Brain microvascular endothelial cell (primary cell): ENCODE data around the gene TERB1.

Experiments used
- DNase-seq: peaks from one replicate; pipeline ENCODE4 v3.0.0-alpha.2; 2020
- H3K27ac ChIP-seq: fragments of 250-450 bp; sonication (Bioruptor Pico); 2 replicates; pipeline ENCODE4 v1.5.1; 2020; ENCODE audit warnings: mild to moderate bottlenecking, moderate library complexity
- H3K27me3 ChIP-seq: fragments of 250-450 bp; sonication (Bioruptor Pico); replicated peaks from 2 replicates; pipeline ENCODE4 v1.5.1; 2020; ENCODE audit warnings: mild to moderate bottlenecking
- H3K36me3 ChIP-seq: fragments of 250-450 bp; sonication (Bioruptor Pico); replicated peaks from 2 replicates; pipeline ENCODE4 v1.5.1; 2020; ENCODE audit warnings: mild to moderate bottlenecking
- H3K4me3 ChIP-seq: 2 replicates; pipeline ENCODE4 v1.5.1; 2011; ENCODE audit warnings: low read depth, mild to moderate bottlenecking, control low read depth, low read length, moderate library complexity
- in situ Hi-C: cut with HindIII; loops from 2 replicates; pipeline ENCODE4 v1.10.0; 2017; ENCODE audit warnings: low sequenced_read_pairs, low pct_ligation_motif_present
- TF ChIP-seq, protein P1 (sequence below): IDR thresholded peaks from 2 replicates; pipeline ENCODE4 v1.5.1; 2011; ENCODE audit warnings: low read depth, mild to moderate bottlenecking, moderate library complexity, low read length, control low read depth, inconsistent platforms; ENCODE audit errors: missing control alignments

The TERB1 gene

DNA sequence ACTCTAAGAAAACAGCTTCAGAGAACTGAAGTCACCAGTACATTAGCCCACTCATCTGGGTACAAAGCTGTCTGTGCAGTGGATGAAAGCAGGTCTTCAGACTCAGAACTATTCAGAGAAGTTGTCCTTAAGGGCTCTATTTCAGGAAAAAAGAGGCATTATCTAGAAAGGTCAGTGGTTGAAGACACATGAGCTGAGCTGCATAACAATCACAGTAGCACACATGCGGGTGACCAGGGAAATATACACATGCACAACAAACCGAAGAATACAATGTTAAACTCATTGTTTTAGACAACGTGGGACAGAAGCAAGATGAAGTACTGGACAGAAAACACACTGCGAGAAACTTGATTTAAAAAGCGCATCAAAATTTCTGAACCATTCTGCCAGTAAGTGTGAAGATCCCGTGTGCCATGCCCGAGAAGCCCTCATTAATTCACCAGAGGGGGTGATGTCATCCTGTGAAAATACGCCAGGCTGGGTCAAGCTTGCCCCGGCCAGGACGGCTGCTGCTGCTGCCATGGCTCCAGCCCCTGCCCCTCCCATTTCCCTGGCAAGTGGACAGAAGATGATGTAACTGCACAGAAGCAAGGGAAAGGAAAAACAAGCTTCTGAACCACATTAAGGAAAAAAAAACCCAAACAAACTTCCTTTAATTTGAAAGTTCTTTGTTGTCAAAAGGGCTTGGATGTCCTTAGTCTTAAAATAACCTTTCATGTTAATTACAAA lies 60.0 kb downstream of the TERB1 start:
- peak overlapping the region; percentile 90 for H3K27ac ChIP-seq
- H3K4me3 ChIP-seq = no peak overlapping the region
- TF ChIP-seq, protein P1, sequence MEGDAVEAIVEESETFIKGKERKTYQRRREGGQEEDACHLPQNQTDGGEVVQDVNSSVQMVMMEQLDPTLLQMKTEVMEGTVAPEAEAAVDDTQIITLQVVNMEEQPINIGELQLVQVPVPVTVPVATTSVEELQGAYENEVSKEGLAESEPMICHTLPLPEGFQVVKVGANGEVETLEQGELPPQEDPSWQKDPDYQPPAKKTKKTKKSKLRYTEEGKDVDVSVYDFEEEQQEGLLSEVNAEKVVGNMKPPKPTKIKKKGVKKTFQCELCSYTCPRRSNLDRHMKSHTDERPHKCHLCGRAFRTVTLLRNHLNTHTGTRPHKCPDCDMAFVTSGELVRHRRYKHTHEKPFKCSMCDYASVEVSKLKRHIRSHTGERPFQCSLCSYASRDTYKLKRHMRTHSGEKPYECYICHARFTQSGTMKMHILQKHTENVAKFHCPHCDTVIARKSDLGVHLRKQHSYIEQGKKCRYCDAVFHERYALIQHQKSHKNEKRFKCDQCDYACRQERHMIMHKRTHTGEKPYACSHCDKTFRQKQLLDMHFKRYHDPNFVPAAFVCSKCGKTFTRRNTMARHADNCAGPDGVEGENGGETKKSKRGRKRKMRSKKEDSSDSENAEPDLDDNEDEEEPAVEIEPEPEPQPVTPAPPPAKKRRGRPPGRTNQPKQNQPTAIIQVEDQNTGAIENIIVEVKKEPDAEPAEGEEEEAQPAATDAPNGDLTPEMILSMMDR = no peak
- DNase-seq = peak; percentile 89
- in situ Hi-C loops = no loop called here
- peaks cover 64% of the 10 kb centered on the region for H3K36me3 ChIP-seq
- no peaks in the 10 kb centered on the region for H3K27me3 ChIP-seq

DNA sequence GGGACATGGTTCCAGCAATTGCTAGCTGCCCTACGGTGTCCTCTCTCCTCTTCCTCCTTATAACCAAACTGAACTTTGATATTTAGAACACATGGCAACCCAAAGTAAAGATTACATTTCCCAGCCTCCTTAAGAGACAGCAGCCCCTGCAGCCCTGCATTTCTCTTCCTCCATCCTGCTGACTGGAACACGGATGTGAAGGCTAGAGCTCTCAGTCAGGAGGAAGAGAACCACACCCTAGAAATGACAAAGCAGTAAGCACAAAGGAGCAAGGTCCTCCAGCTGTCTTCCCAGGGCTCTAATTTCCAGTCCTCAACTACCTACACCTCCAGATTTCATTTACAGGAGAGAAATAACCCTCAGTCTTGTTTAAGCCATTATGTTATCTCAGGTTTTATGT lies 60.9 kb downstream of the TERB1 start:
- no peaks in the 10 kb centered on the region for H3K27me3 ChIP-seq
- peak overlapping the region; percentile 90 for H3K27ac ChIP-seq
- no peak overlapping the region for H3K4me3 ChIP-seq
- in situ Hi-C loops = no loop called here
- no peak for DNase-seq
- TF ChIP-seq, protein P1 = no peak
- H3K36me3 ChIP-seq = peaks cover 67% of the 10 kb centered on the region

GRCh38 chr16:66740010-66740409 lies 61.4 kb downstream of the TERB1 start:
- Histone ChIP-seq H3K36me3 (peaks cover 67% of the 10 kb centered on the region), H3K27ac (peak overlapping the region; percentile 90), H3K4me3 (no peak overlapping the region), H3K27me3 (no peaks in the 10 kb centered on the region)
- TF ChIP-seq, protein P1 = peak; percentile 79
- DNase-seq = no peak
- in situ Hi-C loops = no loop called here

DNA sequence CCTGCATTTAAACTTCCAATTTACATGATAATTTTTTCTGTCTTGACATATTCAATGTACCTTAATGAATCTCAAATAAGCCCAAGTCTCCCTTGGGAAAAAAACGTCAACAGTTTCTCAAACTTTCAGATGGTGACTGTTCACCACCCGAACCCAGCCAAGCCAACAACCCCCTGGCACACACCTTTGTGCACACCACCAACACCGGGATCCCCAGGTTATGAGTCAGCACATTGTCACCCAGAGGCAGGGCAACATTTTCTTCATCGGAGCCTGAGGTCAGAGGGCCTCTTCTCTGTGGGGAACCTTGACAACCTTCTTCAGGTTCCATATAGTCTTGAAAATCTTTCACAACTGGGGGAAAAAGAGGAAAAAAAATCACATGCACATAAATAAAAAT lies 65.5 kb downstream of the TERB1 start:
- no peak overlapping the region for H3K4me3 ChIP-seq
- peaks cover 82% of the 10 kb centered on the region for H3K36me3 ChIP-seq
- H3K27ac ChIP-seq = no peak overlapping the region
- TF ChIP-seq, protein P1 = no peak
- no peak for DNase-seq
- in situ Hi-C loops = no loop called here
- no peaks in the 10 kb centered on the region for H3K27me3 ChIP-seq

GRCh38 chr16:66731101-66731500 lies 70.3 kb downstream of the TERB1 start:
- H3K27ac ChIP-seq = no peak overlapping the region
- TF ChIP-seq, protein P1 = no peak
- DNase-seq = no peak
- H3K27me3 ChIP-seq = no peaks in the 10 kb centered on the region
- no peak overlapping the region for H3K4me3 ChIP-seq
- peaks cover 89% of the 10 kb centered on the region for H3K36me3 ChIP-seq
- in situ Hi-C loops = no loop called here

DNA sequence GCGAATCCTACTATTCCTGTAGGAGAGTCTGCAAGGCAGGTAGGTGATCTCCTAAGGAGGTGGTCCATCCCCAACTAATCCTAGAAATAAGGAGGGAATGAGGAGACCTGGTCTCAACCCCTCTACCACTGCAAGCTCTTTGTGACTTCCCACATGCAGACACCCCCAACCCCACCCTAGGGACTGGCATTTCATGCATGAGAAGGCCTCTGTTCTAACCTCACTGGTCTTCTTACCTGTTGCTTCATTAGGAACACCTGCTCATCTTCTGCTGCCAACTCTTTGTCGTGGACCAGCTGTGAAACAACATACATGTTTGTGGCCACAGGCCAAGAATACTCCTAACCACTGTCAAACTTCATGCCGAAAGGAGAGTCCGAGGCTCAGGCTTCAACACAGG lies 72.6 kb downstream of the TERB1 start:
- in situ Hi-C loops = no loop called here
- peaks cover 92% of the 10 kb centered on the region for H3K36me3 ChIP-seq
- DNase-seq = no peak

More for the DNA sequence above, 72.6 kb downstream of the TERB1 start:
- H3K27ac ChIP-seq = no peak overlapping the region
- TF ChIP-seq, protein P1 = no peak
- H3K27me3 ChIP-seq = no peaks in the 10 kb centered on the region
- H3K4me3 ChIP-seq = no peak overlapping the region
